Left renal cortex interstitium (tissue), 4 donors: ENCODE results near the gene MVB12B. TPM values are rescaled to one million over a fixed set of nuclear protein-coding genes. Genes with fewer than 3 reads are reported as not detected.

Experiments used
- DNase-seq, 4 donors: peaks; one replicate each; pipeline ENCODE4 v3.0.0-alpha.2; 2013; ENCODE audit warnings: low read depth in 4 of 4, low spot score in 2 of 4, missing footprints in 1 of 4
- polyA plus RNA-seq, 4 donors: library from polyadenylated mRNA; unstranded; fragments of 120-200 nt; gene quantifications; one replicate each; pipeline ENCODE4 v1.2.1, GENCODE V29; 2013; ENCODE audit not compliant: insufficient read length in 4 of 4

Gene MVB12B
- polyA plus RNA-seq, 4 donors, result 15.1 to 20.0 (median 19.3) TPM

GRCh38 chr9:126301985-126302603 lies 24.5 kb upstream of the MVB12B start:
- DNase-seq, result peak in 1 of 4 donors; percentile 31

DNA sequence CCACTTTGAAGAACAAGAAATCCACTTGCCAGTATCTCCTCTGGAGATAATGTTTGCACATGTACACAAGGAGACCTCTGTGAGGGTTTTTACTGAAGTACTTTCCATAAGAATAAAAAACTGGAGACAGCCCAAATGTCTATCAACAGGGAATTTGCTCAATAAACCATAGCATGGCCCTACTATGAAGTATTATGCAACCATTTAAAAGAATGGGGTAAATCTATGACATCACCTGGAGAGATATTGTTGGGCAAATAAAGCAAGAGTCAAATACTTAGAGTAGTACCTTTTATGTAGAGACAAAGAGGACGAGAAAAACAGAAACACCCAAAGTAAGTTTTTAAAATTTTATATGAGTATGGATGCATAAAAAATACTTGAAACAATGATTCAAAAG lies 23.9 kb upstream of the MVB12B start:
- DNase-seq, result no peak

DNA sequence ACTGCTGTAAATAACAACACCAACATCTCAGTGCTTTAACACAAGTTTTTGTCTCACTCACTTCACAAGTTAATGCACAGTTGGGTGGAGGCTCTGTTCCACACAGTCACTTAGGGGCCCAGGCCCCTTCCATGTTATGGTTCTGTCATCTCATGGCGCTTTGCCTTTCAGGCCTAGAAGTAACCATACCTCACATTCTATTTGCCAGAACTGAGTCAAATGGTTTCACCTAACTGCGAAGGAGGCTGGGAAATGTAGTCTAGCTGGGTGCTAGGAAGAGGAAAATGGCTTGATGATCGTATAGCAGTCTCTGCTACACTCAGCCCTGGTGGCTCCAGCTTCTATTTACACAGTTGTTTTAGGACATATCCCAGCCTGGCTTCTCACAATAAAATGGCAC lies 23.1 kb upstream of the MVB12B start:
- DNase-seq, result no peak

GRCh38 chr9:126304207-126304970 lies 22.2 kb upstream of the MVB12B start:
- DNase-seq, result no peak

DNA sequence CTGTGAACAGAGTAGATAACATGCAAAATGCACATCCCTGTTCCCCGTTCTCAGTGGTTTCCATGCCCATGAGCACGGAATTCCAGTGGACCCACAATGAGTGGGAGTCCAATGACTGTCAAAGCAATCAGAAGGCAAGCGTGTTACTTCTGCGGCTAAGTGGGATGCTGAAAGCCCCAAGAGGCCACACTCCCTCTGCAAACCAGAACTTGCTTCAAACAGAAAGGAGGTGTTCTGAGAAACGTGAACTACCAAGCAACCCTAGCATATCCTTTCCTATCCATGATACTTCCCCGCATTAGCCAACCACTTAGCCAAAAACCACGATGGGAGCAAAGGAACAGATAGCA lies 21.7 kb upstream of the MVB12B start:
- no peak for DNase-seq

- no peak for DNase-seq
Measured at GRCh38 chr9:126306071-126306647, 20.5 kb upstream of the MVB12B start.

DNA sequence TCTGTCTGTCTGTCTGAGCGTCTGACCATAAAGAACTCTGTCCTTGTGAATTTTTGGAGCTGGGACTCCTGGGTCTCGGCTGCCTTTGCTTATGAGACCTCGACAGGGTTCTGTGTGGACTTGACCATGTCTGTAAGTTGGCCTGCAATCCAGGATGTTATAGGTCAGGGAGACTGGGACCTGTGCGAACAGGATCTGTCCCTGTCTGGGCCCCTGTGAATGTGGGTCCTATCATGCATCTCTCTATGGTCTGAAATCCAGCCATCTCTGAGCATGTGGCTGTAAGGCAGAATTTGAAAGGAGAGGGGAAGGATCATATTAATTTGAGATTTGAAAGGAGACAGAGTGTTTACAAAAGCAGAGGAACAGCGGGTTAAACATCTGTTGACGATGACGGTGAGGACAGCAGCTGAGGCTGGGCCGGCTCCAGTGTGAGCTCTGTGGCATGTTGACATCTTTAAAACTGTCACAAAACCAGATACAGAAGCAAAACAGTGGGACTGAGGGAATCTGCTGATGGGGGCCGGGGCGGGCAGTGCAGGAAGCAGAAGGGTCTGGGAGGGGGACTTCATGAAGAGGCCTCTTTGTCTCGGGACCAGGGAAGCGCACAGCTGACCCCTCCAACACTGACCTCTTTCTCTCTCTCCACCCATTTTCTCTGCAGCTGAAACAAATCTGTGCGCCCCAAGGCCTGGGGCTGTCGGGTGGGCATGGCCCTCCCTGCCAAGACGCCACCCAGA lies 19.1 kb upstream of the MVB12B start:
- DNase-seq, result no peak

- no peak for DNase-seq
Measured at GRCh38 chr9:126309427-126310189, 17.0 kb upstream of the MVB12B start.

DNA sequence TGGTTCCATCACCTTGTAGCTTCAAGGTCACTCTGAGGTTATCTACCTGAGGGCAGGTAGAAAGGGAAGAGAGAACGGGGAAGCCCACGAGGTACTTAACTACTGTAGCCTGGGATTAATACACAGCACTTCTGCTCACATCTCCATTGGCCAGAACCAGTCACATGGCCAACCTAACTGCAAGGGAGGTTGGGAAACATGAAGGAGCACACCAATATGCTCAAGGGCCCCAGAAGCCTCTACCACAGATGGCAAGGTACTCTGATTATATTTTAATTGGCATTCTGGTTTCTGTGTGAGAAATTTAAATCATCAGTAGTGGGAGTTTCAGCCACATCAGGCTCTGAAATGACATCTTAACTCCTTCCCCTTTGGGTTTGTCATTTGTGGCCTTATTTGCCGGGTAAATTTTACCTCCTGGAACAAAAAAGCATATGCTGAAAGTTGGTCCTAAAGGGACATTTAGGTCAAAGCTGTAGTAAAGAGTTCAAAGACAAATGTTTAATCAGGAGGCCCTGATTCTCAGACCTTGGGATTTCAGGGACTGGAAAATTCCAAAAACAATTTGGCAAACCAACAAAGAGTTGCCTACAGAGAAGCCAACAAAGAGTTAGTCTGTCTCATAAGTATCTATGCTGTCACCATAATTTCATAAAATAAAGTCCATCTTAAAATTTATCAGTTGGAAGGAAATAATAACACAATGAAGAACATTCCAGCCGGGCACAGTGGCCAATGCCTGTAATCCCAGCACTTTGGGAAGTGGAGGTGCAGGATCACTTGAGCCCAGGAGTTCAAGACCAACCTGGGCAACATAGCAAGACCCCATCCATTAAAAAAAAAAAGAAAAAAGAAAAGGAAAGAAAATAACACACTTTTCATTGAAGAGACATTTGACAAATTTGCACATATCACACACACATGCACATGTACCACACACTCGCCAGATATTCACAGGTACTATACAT lies 13.8 kb upstream of the MVB12B start:
- DNase-seq, result no peak

DNA sequence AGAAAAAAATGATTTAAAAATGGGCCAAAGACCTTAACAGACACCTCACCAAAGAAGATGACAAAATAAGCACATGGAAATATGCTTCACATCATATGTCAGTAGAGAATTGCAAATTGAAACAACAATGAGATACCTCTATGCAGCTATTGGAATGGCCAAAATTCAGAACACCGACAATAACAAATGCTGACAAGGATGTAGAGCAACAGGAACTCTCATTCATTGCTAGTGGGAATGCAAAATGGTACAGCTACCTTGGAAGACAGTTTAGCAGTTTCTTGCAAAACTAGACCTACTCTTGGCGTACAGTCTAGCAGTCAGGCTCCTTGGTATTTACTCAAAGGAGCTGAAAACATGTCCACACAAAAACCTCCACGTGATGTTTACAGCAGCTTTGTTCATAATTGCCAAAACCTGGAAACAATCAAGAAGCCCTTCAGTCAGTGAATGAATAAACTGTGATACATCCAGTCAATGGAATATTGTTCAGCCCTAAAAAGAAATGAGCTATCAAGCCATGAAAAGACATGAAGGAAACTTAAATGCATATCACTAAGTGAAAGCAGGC lies 10.5 kb upstream of the MVB12B start:
- no peak for DNase-seq

- no peak for DNase-seq
Measured at GRCh38 chr9:126317513-126317912, 9.1 kb upstream of the MVB12B start.

GRCh38 chr9:126318858-126319257 lies 7.8 kb upstream of the MVB12B start:
- no peak for DNase-seq

DNA sequence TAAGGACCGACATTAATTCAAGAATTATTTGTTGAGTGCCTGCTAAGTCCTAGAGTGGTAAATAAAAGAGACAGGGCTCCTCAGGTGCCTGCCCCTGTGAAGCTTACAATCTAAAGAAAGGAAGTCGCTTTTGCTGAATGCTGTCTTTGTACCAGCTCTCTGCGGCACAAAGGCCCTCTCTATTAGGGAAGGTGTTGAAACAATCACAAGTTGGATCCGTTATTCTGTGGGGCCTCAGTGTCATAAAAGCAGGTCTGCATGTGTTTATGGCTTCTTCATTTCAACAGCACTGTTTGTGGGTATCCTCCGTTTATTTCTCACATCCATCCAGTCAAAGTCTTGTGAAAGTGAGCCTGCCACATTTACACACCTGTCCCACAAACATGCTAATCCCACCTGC lies 7.0 kb upstream of the MVB12B start:
- DNase-seq, result no peak

- DNase-seq, result no peak
Measured at GRCh38 chr9:126320158-126320922, 6.3 kb upstream of the MVB12B start.

- no peak for DNase-seq
Measured at GRCh38 chr9:126321742-126322141, 4.9 kb upstream of the MVB12B start.

- DNase-seq, result no peak
Measured at GRCh38 chr9:126325821-126326220, 808 bp upstream of the MVB12B start.

DNA sequence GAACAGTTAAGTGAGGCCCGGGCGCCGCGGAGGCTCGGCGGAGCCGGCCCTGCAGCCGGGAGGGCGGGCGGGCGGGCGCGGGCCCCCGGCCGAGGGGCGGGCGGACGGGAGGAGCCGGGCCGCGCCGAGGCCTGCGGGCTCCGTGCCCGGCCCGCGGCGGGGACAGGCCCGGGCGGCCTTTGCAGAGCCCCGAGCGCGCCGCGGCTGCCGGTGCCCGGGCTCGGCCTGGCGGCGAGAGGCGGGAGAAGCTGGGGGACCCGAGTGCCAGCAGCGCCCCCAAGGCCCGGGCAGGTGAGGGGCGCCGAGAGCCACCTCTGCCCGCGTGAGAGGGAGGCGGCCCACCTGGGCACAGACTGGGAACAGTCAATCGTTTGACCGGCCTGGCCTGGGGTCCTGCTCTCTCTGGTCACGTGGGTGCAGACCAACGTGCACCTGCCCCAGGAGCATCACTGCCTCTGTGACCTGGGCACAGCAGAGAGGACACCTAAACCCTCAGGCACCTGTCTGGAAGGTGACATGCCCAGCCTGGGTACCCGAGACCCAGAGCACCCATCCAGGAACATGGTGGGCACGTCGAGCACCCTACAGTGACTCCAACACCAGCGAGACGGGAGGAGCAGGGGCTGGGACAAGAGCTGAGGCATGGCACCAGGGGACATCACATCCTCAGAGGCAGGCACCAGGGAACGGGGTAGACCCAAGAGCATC lies 531 bp downstream of the MVB12B start:
- DNase-seq, result no peak

DNA sequence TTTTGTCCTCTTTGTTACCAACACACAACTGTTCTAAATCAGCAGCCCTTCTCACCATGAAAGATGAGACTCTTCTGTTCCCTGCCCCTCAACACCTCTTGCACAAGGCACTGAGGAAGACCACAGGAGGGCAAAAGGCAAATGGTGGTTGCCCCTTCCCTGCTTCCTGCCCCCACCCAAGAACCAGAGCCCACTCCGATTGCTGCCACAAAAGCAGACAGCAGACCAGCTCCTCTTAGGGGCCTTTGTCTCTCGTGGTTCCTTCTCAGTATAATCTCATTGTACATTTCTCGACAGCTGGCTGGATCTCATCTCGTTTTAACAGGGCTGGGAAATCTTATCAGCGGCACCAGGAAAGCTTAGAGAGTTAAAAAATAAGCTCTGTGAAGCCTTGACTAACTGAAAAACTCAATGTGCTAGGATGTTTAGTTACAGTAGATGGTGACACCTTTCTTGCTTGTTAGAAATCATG lies 1.1 kb downstream of the MVB12B start:
- no peak for DNase-seq
